ENCODE results near the gene CFAP46.
A peak's percentile ranks its signal among the peaks of the same experiment; 100 is the strongest.

CFAP46 gene

GRCh38 chr10:132988988-132989387 is 46.6 kb upstream of the CFAP46 start:
- no peaks in the 10 kb centered on the region for H3K36me3 ChIP-seq
- no peak overlapping the region for H3K4me3 ChIP-seq (ENCODE audit: low read depth in 1 of 2, low read length in 1 of 2)
- H3K9me3 ChIP-seq, result no peaks in the 10 kb centered on the region
- no peak overlapping the region for H3K27ac ChIP-seq
- peaks cover 0 to 7% of the 10 kb centered on the region in 2 experiments for H3K4me1 ChIP-seq (ENCODE audit: control insufficient read depth in 1 of 2, insufficient read depth in 1 of 2, low read depth in 1 of 2, low read length in 1 of 2)
- peaks cover 29% of the 10 kb centered on the region for H3K27me3 ChIP-seq
- no peak for TF ChIP-seq CTCF (IDR thresholded peaks at IDR 0.05)

- peaks cover 0 to 7% of the 10 kb centered on the region in 2 experiments for H3K4me1 ChIP-seq (ENCODE audit: control insufficient read depth in 1 of 2, insufficient read depth in 1 of 2, low read depth in 1 of 2, low read length in 1 of 2)
- H3K9me3 ChIP-seq, result no peaks in the 10 kb centered on the region
- H3K4me3 ChIP-seq (ENCODE audit: low read depth in 1 of 2, low read length in 1 of 2), result no peak overlapping the region
- H3K27me3 ChIP-seq, result peaks cover 25% of the 10 kb centered on the region
- no peaks in the 10 kb centered on the region for H3K36me3 ChIP-seq
- H3K27ac ChIP-seq, result peak overlapping the region; percentile 42
- no peak for TF ChIP-seq CTCF (IDR thresholded peaks at IDR 0.05)
These were observed 45.6 kb upstream of the CFAP46 start for GRCh38 chr10:132987671-132988571.

- Histone ChIP-seq H3K4me3 (ENCODE audit: low read depth in 1 of 2, low read length in 1 of 2) (no peak overlapping the region), H3K9me3 (no peaks in the 10 kb centered on the region), H3K27ac (no peak overlapping the region), H3K27me3 (peaks cover 31% of the 10 kb centered on the region), H3K4me1 (ENCODE audit: control insufficient read depth in 1 of 2, insufficient read depth in 1 of 2, low read depth in 1 of 2, low read length in 1 of 2) (peaks cover 0 to 7% of the 10 kb centered on the region in 2 experiments), H3K36me3 (no peaks in the 10 kb centered on the region)
- no peak for TF ChIP-seq CTCF (IDR thresholded peaks at IDR 0.05)
These were observed 44.6 kb upstream of the CFAP46 start for GRCh38 chr10:132986978-132987377.

GRCh38 chr10:132986576-132986975 is 44.2 kb upstream of the CFAP46 start:
- Histone ChIP-seq H3K27ac (no peak overlapping the region), H3K4me3 (ENCODE audit: low read depth in 1 of 2, low read length in 1 of 2) (no peak overlapping the region), H3K36me3 (no peaks in the 10 kb centered on the region), H3K4me1 (ENCODE audit: control insufficient read depth in 1 of 2, insufficient read depth in 1 of 2, low read depth in 1 of 2, low read length in 1 of 2) (peaks cover 0 to 7% of the 10 kb centered on the region in 2 experiments), H3K27me3 (peaks cover 35% of the 10 kb centered on the region), H3K9me3 (no peaks in the 10 kb centered on the region)
- TF ChIP-seq CTCF (IDR thresholded peaks at IDR 0.05), result no peak

- no peaks in the 10 kb centered on the region for H3K36me3 ChIP-seq
- peaks cover 0 to 7% of the 10 kb centered on the region in 2 experiments for H3K4me1 ChIP-seq (ENCODE audit: control insufficient read depth in 1 of 2, insufficient read depth in 1 of 2, low read depth in 1 of 2, low read length in 1 of 2)
- H3K4me3 ChIP-seq (ENCODE audit: low read depth in 1 of 2, low read length in 1 of 2), result no peak overlapping the region
- H3K27me3 ChIP-seq, result peaks cover 39% of the 10 kb centered on the region
- no peaks in the 10 kb centered on the region for H3K9me3 ChIP-seq
- TF ChIP-seq CTCF (IDR thresholded peaks at IDR 0.05), result no peak
- no peak overlapping the region for H3K27ac ChIP-seq
These were observed 43.7 kb upstream of the CFAP46 start for GRCh38 chr10:132986076-132986475.

Data from neutrophil (primary cell).